SK-MEL-5 (cell line): ENCODE results near the gene PARP12. TPM values are rescaled to one million over a fixed set of nuclear protein-coding genes. Genes with fewer than 3 reads are reported as not detected.

Source experiments
- DNase-seq: peaks from one replicate; pipeline ENCODE4 v3.0.0-alpha.2; 2016; ENCODE audit warnings: low read depth, low spot score
- in situ Hi-C: cut with HindIII; loops from 2 replicates; pipeline ENCODE4 v1.10.0; 2016; ENCODE audit warnings: low sequenced_read_pairs, high pct_unique_total_duplicates, low pct_unique_long_range_greater_than_20kb
- total RNA-seq: library from RNA; depleted of rRNA; stranded (reverse); fragments of >200 nt; shearing (Covaris generic); gene quantifications from 2 replicates; pipeline ENCODE4 v1.2.3, GENCODE V29; 2014

PARP12 gene
- total RNA-seq, 1 experiment from 2014 or later: 15.1 TPM

DNA sequence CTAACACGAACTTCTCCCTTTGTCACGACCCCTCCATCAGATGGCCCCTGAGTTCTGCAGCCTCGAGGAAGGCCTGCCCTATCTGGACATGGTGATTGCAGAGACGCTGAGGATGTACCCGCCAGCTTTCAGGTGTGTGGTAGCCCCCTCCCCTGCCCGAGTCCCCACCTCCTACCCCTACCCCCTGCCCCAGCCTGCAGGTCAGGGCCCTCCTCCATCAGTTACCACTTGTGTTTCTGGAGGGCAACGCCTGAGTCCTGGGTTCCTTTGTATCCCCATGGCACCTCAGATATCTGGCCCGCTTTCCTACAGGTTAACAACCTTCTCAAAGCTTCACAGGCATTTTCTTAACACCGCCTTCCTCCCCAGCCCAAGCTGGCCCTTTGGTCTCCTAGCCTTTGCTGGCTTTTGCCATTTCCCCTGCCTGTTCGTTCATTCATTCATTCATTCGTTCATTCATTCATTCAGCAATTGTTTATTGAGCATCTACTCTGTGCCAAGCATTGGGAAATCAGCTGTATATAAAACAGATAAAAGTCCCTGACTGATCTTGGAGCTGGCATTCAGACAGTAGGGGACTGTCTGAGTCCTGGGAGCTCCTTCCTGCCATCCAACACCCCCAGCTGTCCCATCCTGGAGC, 55.6 kb downstream of the PARP12 start:
- no peak for DNase-seq
- in situ Hi-C loops: loop anchor here (25.0 kb wide), 1 partner anchor 520 kb away; the partner anchor contains the start of gene KLRG2

DNA sequence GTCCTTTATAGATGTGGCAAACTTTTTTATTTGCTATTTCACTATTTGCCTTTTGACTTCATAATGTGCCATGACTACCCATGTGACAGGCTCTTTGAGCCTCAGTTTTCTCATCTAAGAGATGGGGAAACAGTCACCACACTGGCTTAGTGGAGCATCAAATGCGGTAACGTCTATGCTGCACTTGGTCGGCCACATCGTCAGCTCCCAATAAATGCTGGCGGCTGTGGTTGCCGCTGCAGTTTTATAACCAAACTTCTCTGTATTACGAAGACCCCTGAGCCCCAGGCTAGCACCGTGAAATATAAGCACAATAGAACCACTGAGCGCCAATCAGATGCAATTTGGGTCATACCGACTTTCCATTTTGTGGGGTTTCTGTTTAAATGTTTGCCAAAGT, 56.2 kb downstream of the PARP12 start:
- no peak for DNase-seq
- in situ Hi-C loops: loop anchor here (25.0 kb wide), 1 partner anchor 519 kb away; the partner anchor contains the start of gene KLRG2

DNA sequence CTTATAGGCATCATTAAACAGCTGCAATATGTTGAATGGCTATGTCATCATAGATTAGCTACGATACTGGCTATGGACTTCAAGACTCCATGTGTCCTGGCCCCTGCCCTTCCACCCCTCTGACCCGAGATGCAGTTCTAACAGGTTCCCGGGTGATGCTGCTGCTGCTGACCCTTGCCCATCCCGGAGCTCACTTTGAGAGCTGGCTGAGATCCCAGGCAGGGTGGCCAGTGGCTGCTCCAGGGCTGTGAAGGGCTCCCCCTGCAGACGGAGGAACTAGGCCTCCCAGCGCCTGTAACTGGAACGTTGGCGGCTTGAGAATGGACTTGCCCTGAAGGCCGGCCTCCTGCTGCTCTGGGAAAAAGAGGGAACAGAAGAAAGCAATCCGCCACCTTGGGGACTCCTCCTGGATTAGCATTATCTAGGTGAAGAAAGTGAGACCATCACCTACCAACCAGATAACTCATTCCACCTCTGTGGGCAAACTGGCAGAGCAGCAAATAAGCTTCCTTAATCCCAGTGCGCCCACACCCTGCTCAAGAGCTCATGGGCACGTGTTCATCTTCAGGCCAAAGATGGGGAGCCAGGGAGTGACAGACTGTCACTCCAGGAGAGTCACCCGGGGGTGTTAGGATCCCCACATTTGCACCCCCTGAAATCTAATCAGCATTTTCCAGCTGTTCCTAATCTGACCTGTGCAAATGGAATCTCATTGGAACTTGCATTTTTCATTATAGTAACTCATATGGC, 56.8 kb downstream of the PARP12 start:
- in situ Hi-C loops: loop anchor here (25.0 kb wide), 1 partner anchor 519 kb away; the partner anchor contains the start of gene KLRG2
- DNase-seq: peak; percentile 81

DNA sequence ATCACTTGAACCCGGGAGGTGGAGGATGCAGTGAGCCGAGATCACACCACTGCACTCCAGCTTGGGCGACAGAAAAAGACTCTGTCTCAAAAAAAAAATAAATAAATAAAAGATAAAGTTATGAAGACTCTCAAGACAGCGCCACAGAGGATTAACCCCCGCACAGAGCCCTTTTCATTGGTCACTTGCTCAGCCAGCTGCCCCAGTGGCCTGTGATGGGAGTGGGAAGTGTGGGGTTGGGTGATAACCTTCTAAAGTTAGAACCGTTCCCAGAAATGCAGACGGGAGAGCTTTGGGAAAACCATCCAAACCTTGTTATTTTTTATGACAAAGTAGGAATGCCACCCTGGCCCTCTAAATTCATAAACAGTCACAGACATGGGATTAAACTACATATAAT, 57.4 kb downstream of the PARP12 start:
- in situ Hi-C loops: loop anchor here (25.0 kb wide), 1 partner anchor 518 kb away; the partner anchor contains the start of gene KLRG2
- DNase-seq: no peak

DNA sequence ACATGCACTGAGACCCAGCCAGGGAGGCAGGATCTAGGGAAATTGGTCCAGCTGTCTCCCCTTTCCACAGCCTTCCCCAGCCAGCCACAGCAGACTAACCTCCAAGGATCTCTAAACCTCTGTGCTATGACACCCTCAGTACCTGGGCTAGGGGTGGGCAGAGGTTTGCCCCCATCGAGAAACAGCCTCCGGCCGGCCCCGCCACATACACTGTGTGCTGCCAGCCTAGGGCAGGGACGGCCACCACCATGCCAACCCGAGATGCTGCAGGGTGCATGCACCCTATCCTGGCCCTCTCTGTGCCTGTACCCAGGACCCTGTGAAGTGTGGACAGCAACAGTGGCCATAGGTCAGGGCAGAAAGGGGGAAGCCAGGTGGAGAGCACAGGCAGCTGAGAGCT, 58.1 kb downstream of the PARP12 start:
- in situ Hi-C loops: loop anchor here (25.0 kb wide), 1 partner anchor 517 kb away; the partner anchor contains the start of gene KLRG2
- no peak for DNase-seq

DNA sequence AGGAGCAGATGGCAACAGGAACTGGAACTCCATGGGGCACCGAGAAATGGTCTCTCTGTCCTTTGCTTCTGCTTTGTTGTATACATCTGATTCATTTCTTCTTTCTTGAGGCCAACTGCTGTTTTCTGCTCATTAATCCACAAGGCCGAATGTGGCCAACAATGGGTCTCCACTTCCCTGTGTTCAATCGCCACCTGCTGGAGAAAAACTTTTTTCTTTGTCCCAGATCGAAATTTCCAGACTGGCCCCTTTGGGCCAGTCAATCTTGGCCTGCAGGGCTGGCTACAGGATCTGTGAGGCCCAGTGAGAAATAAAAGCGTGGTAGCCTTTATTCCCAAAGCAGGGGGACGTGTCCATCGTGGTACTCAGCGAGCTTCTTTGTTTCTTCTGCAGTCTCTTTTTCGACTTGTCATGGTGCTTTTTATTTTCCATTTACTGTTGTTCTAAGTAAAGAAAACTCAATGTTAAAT, 58.8 kb downstream of the PARP12 start:
- in situ Hi-C loops: loop anchor here (25.0 kb wide), 1 partner anchor 517 kb away; the partner anchor contains the start of gene KLRG2
- DNase-seq: peak; percentile 81

DNA sequence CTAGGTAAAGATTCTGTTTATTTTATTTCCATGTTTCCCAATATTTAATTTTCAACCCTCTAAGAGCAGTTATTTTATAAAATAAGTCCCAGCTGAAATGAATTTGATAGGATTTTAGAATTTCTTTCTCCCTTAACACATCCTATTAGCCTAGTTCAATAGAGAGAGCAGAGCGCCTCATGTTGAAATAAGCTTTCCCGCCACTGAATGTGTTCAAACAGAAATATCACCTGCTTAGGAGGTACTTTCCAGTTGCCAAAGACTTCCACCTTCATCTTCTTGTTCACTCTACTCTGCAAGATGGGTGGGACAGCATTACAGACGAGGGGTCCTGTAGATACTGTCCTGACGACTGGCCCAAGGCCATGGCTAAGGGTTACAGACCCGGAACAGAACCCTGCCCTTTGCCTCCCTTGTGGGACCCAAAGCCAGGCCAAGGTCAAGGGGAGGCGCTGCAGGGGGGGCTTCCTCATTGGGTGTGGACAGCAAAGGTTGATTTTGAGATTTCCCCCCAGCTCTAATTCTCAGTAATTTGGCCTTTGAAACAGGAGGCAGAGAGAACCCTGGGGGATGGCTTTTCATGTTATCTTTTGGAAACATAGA, 62.0 kb downstream of the PARP12 start:
- no peak for DNase-seq
- in situ Hi-C loops: loop anchor here (25.0 kb wide), 1 partner anchor 513 kb away; the partner anchor contains the start of gene KLRG2

DNA sequence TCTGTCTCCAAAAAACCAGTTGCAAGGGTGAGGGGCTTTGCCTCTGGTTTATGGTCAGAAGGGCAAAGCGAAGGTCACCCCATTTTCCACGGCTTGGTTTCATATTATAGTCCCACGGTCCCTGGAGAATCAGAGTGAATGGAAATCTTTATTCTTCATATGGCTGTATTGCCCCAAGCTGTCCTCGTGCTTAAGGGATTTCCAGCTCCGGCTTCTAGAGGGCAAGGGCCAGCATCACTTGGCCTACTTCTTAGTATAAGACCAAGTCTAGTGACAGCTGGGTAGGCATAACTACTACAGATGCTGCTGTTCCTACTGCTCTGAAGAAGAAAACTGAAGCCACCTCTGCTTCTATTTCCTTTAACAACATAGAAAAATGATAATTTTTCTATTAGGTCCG, 63.2 kb downstream of the PARP12 start:
- DNase-seq: peak; percentile 79
- in situ Hi-C loops: no loop called here

DNA sequence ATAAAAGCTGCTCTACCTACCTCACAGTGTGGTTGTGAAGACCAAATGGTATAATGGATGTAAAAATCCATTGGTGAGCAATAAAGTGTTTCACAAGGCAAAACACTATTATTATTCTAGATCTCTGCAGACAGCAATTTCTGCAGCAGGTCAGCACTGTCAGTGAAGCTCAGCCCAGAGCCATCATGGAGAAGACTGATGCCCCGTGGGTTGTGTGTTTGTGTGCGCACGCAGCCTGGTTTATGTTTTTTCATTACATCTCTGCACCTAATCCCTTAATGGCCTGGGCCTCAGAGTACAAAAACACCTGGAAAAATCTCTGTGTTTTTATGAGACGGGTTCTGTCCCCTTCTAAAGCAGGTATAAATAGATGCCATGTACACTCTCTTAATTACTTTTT, 64.2 kb downstream of the PARP12 start:
- in situ Hi-C loops: no loop called here
- no peak for DNase-seq

DNA sequence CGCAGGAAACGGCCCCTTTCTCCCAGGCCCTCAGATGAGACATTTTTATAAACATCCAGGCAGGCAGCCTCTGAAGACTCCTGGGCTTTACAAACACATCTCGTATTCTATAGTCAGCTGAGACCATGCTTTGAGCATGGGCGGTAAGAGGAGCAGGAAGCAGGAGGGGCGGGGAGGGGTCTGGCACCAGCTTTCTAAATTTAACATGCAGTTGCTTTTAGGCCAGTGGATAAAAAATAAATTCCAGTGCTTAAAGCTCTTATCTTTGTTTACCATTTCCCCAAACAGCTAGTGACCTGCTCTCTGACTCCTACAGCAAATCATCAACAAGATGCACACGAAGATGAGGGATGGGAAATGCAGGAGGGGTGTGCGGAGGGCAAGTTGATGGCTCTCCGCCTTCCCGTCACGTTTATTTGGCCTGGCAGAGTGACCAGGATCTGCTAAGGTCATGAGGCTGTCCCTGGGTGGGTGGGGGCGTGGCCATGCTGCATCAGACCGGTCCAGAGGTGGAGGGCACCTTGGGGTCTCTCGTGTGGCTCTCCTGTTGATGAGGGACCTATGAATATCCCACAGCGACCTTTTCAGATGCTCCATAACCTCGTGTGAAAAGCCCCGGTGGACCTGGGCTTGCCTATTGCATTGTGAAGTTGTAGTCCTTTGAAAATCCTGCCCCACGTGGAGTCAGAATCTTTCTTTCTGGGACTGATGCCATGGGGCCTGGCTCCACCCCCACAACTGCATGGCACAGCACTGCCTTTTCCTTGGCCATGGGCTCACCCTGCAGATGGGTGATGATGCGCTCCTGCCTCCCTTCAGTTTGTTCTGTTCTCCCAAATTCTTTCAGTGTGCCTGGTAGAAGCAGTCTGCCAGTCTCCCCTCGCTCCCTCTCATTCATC, 67.5 kb downstream of the PARP12 start:
- in situ Hi-C loops: no loop called here
- no peak for DNase-seq

DNA sequence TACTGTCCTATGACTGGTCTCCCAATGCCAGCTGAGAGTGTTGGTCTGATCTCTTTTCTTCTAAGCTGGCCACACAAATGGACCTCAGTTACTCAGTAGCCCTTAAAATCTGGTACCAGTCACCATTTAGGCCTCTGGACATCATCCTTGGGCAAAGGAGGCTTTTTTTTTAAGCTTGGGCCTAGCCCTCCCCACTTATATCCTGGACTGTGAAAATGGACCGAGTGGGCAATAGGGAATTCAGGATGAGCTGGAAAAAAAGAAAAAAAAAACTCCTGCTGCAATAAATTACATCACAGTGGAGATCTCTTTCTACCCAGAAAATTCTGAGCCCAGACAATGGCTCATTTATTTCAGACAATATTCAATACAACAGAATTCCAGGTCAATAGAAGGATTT, 68.4 kb downstream of the PARP12 start:
- no peak for DNase-seq
- in situ Hi-C loops: no loop called here

DNA sequence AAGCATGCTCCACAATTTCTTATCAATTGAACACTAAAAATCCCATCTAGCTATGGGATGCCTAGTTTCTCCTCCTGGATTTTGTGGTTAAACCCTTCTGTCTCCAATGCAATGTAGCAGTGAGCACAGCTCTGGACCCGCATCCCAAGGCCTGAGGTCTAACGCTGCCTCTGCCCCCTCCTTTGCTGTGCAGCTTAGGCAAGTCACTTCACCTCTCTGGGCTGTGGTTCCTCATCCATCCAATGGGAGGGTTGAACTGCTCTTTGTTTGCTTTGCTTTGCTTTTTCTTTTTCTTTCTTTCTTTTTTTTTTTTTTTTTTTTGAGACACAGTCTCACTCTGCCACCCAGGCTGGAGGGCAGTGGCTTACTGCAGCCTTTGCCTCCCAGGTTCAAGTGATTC, 69.2 kb downstream of the PARP12 start:
- no peak for DNase-seq
- in situ Hi-C loops: no loop called here

DNA sequence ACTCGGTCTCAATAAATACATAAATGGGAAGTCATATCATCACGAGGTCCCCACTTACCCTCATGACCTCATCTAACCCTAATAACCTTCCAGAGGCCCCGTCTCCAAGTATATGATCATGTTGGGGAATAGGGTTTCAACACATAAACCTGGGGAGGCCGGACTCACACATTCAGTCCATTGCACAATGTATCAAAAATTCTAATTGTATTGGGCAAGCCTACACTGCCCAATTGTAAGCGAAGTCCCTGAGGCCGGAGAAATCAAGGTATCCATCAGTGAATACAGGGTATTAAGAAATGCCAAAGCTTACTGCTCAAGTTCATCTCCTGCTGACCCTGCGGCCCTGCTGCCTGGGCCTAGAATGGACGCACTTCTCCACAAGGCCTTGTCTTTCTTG, 69.6 kb downstream of the PARP12 start:
- in situ Hi-C loops: no loop called here
- DNase-seq: no peak

DNA sequence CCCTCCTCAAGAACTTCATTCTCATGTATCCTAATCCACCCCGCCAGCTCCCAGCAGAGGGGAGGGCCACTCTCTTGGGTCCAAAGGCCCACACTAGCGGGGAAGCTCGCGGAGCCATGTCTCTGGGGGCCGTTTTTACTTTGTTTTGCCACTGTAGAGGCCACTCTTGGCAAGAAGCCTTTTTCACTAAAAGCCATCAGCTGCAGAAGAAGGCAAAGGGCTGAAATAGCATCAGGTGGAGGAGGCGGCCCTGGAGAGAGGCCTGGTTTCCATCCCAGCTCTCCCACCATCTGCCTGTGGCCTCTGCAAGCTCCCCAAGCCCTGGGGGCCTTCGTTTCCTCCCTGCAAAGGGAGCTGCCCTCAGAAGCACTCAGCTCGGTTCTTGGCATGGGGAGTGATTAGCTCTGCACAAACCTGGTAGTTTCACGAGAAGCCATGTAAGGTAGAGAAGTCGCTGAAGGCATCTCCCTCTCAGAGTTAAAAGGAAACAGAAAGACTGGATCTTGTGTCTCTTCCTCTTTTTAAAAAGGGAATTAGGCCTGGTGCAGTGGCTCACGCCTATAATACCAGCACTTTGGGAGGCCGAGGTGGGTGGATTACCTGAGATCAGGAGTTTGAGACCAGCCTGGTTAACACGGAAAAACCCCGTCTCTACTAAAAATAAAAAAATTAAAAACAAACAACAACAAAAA, 70.3 kb downstream of the PARP12 start:
- no peak for DNase-seq
- in situ Hi-C loops: no loop called here

DNA sequence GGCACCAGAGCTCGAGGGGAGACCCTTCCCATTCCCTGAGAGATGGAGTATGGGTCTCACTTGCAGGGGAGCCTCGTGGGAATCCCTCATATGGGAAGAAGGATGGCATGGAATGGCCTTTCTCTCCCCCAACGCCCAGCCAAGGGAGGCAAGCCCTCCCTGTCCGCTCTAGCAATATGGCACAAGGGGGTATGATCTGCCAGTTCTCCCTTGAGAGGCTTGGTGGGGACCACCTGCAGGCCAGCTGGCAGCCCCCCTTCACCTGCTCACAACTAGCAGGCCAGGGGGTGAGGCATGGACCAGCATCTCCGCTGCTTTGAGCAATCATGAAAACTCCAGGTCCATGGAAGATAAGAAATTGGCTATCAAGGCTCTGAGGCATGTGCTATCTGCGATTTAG, 70.8 kb downstream of the PARP12 start:
- in situ Hi-C loops: no loop called here
- no peak for DNase-seq

DNA sequence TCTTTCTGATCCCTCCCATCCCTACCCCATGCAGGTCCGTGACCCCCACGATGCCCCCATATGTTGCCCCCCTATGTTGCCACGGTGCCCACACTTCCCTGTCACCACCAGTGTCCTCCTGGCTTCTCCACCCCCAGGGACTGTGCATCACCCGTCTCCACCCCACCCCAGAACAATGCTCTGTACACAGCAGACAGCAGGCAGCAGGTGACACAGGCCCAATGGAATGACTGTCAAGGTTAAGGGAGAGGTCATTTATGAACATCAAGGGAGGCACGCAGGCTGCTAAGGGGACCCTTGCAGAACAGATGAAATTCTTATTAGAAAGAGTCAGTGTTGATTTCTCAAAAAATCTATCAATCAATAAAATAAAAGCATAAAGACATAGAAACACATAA, 71.5 kb downstream of the PARP12 start:
- in situ Hi-C loops: no loop called here
- no peak for DNase-seq
